Measurements from ENCODE around the gene MCTP1.

GRCh38 chr5:94812232-94812631 is 472.7 kb downstream of the MCTP1 start:
- TF ChIP-seq CTCF (IDR thresholded peaks at IDR 0.05 in 4 of 5, conservative IDR thresholded peaks at IDR 0.05 in 1 of 5) (no peak), POLR2A (IDR thresholded peaks at IDR 0.05) (no peak)
